Mesenchymal stem cell (in vitro differentiated cells and primary cell): Measurements from ENCODE around the gene NUTM2F.
A peak's percentile ranks its signal among the peaks of the same experiment; 100 is the strongest.

Experiments
- DNase-seq: peaks from one replicate; pipeline ENCODE4 v3.0.0-alpha.2; 2013
- H2AFZ ChIP-seq: one replicate; pipeline ENCODE4 v1.6.1; 2013; ENCODE audit warnings: low read depth, mild to moderate bottlenecking, control low read depth, inconsistent platforms, low read length, moderate library complexity
- H2AK5ac ChIP-seq: 2 replicates; pipeline ENCODE4 v1.6.1; 2013; ENCODE audit warnings: low read length, moderate library complexity, mild to moderate bottlenecking, inconsistent platforms; ENCODE audit not compliant: severe bottlenecking
- H2BK120ac ChIP-seq: one replicate; pipeline ENCODE4 v1.6.1; 2013; ENCODE audit warnings: low read depth, mild to moderate bottlenecking, inconsistent platforms, low read length, moderate library complexity
- H2BK12ac ChIP-seq, 2 experiments: one replicate each; pipeline ENCODE4 v1.6.1; 2013; ENCODE audit warnings: inconsistent platforms in 2 of 2, low read length in 2 of 2, mild to moderate bottlenecking in 2 of 2, moderate library complexity in 2 of 2, control low read depth in 1 of 2
- H2BK15ac ChIP-seq: one replicate; pipeline ENCODE4 v1.6.1; 2013; ENCODE audit warnings: mild to moderate bottlenecking, low read depth, inconsistent platforms; ENCODE audit not compliant: poor library complexity, severe bottlenecking
- H2BK5ac ChIP-seq: 2 replicates; pipeline ENCODE4 v1.6.1; 2013; ENCODE audit warnings: low read depth, mild to moderate bottlenecking, low read length, control low read depth, inconsistent platforms; ENCODE audit not compliant: poor library complexity, severe bottlenecking
- H3K14ac ChIP-seq, 2 experiments: one replicate each; pipeline ENCODE4 v1.6.1; 2013; ENCODE audit warnings: inconsistent platforms in 2 of 2, low read length in 2 of 2, control low read depth in 1 of 2, mild to moderate bottlenecking in 1 of 2, moderate library complexity in 1 of 2
- H3K18ac ChIP-seq, 2 experiments: one replicate each; pipeline ENCODE4 v1.6.1; 2013; ENCODE audit warnings: inconsistent platforms in 2 of 2, low read length in 2 of 2, control low read depth in 1 of 2, low read depth in 1 of 2, mild to moderate bottlenecking in 1 of 2
- H3K23ac ChIP-seq, 2 experiments: one replicate each; pipeline ENCODE4 v1.6.1; 2013; ENCODE audit warnings: inconsistent platforms in 2 of 2, low read length in 2 of 2, mild to moderate bottlenecking in 2 of 2, moderate library complexity in 2 of 2, control low read depth in 1 of 2
- H3K27ac ChIP-seq: 2 replicates; pipeline ENCODE4 v1.5.1; 2013; ENCODE audit warnings: mild to moderate bottlenecking, moderate library complexity, low read length, control low read depth, inconsistent platforms; ENCODE audit not compliant: poor library complexity, severe bottlenecking
- H3K27me3 ChIP-seq, 2 experiments: 2 replicates each; pipeline versions ENCODE4 v1.6.1 to v1.7.0; 2013; ENCODE audit warnings: low read length in 2 of 2, mild to moderate bottlenecking in 2 of 2, moderate library complexity in 2 of 2, control low read depth in 1 of 2, inconsistent platforms in 1 of 2; ENCODE audit not compliant: control insufficient read depth in 1 of 2, insufficient read depth in 1 of 2
- H3K36me3 ChIP-seq, 2 experiments: 2 replicates each; pipeline versions ENCODE4 v1.6.1 to v1.7.0; 2013; ENCODE audit warnings: low read length in 2 of 2, control low read depth in 1 of 2, inconsistent platforms in 1 of 2, low read depth in 1 of 2, mild to moderate bottlenecking in 1 of 2; ENCODE audit not compliant: insufficient read depth in 2 of 2, control insufficient read depth in 1 of 2
- H3K4ac ChIP-seq, 2 experiments: one replicate each; pipeline ENCODE4 v1.6.1; 2013; ENCODE audit warnings: inconsistent platforms in 2 of 2, low read length in 2 of 2, mild to moderate bottlenecking in 2 of 2, moderate library complexity in 2 of 2, control low read depth in 1 of 2, low read depth in 1 of 2
- H3K4me1 ChIP-seq: 2 replicates; pipeline ENCODE4 v1.6.1; 2013; ENCODE audit warnings: low read depth, low read length, control low read depth; ENCODE audit not compliant: control insufficient read depth, insufficient read depth
- H3K4me2 ChIP-seq: 2 replicates; pipeline ENCODE4 v1.6.1; 2013; ENCODE audit warnings: low read length, mild to moderate bottlenecking, inconsistent platforms; ENCODE audit not compliant: poor library complexity, severe bottlenecking
- H3K4me3 ChIP-seq, 2 experiments: 2 replicates each; pipeline versions ENCODE4 v1.5.1 to v1.7.0; 2013; ENCODE audit warnings: low read length in 2 of 2, mild to moderate bottlenecking in 2 of 2, control low read depth in 1 of 2, low read depth in 1 of 2; ENCODE audit not compliant: insufficient read depth in 1 of 2
- H3K79me1 ChIP-seq: replicated peaks from 2 replicates; pipeline ENCODE4 v1.6.1; 2013; ENCODE audit warnings: mild to moderate bottlenecking, control low read depth, low read length, inconsistent platforms; ENCODE audit not compliant: poor library complexity, severe bottlenecking
- H3K9ac ChIP-seq: 2 replicates; pipeline ENCODE4 v1.7.0; 2013; ENCODE audit warnings: mild to moderate bottlenecking, low read length, moderate library complexity
- H3K9me3 ChIP-seq: 2 replicates; pipeline ENCODE4 v1.7.0; 2013; ENCODE audit warnings: mild to moderate bottlenecking, low read length; ENCODE audit not compliant: control insufficient read depth
- H4K8ac ChIP-seq: one replicate; pipeline ENCODE4 v1.6.1; 2013; ENCODE audit warnings: inconsistent platforms, mild to moderate bottlenecking, low read length, moderate library complexity
- H4K91ac ChIP-seq: one replicate; pipeline ENCODE4 v1.6.1; 2013; ENCODE audit warnings: mild to moderate bottlenecking, low read length, inconsistent platforms
- WGBS: methylation state at CpG from one replicate; pipeline ENCODE4 v1.1.7; 2013; ENCODE audit warnings: mixed read lengths; 5-methylcytosine and 5-hydroxymethylcytosine counted together

NUTM2F gene

GRCh38 chr9:94300470-94301301 lies 27.8 kb downstream of the NUTM2F start:
- H3K14ac ChIP-seq, result no peak overlapping the region
- H4K91ac ChIP-seq, result no peak overlapping the region
- no peak overlapping the region for H3K23ac ChIP-seq
- no peak overlapping the region for H4K8ac ChIP-seq
- no peak overlapping the region for H2BK15ac ChIP-seq
- H3K27ac ChIP-seq, result no peak overlapping the region
- H2BK5ac ChIP-seq, result no peak overlapping the region
- DNase-seq, result no peak
- H2AK5ac ChIP-seq, result no peak overlapping the region
- H3K79me1 ChIP-seq, result no peaks in the 10 kb centered on the region
- no peak overlapping the region for H3K4me2 ChIP-seq
- H2BK12ac ChIP-seq, result no peak overlapping the region
- no peaks in the 10 kb centered on the region for H3K27me3 ChIP-seq
- WGBS, result 97% methylated on average over 20 of the region's 20 CpGs
- H2AFZ ChIP-seq, result no peak overlapping the region
- H3K36me3 ChIP-seq, result peaks cover 11 to 13% of the 10 kb centered on the region in 2 experiments
- H3K4ac ChIP-seq, result no peak overlapping the region
- no peak overlapping the region for H3K9ac ChIP-seq
- no peaks in the 10 kb centered on the region for H3K4me1 ChIP-seq
- no peak overlapping the region for H3K18ac ChIP-seq
- H2BK120ac ChIP-seq, result no peak overlapping the region
- H3K4me3 ChIP-seq, result no peak overlapping the region
- H3K9me3 ChIP-seq, result no peaks in the 10 kb centered on the region

GRCh38 chr9:94298949-94299599 lies 29.4 kb downstream of the NUTM2F start:
- Histone ChIP-seq H3K4me1 (no peaks in the 10 kb centered on the region), H2AFZ (no peak overlapping the region), H3K4me2 (no peak overlapping the region), H4K91ac (no peak overlapping the region), H3K18ac (no peak overlapping the region), H3K27ac (no peak overlapping the region), H3K79me1 (no peaks in the 10 kb centered on the region), H3K9ac (no peak overlapping the region), H3K9me3 (no peaks in the 10 kb centered on the region), H2AK5ac (no peak overlapping the region), H3K23ac (no peak overlapping the region), H2BK120ac (no peak overlapping the region), H3K36me3 (peaks cover 11 to 20% of the 10 kb centered on the region in 2 experiments), H3K14ac (no peak overlapping the region), H3K27me3 (no peaks in the 10 kb centered on the region), H3K4ac (no peak overlapping the region), H2BK12ac (no peak overlapping the region), H2BK15ac (no peak overlapping the region), H3K4me3 (no peak overlapping the region), H2BK5ac (no peak overlapping the region), H4K8ac (no peak overlapping the region)
- peak; percentile 25 for DNase-seq
- WGBS, result 83% methylated on average over 7 of the region's 9 CpGs

GRCh38 chr9:94289691-94290090 lies 38.8 kb downstream of the NUTM2F start:
- Histone ChIP-seq H2AFZ (no peak overlapping the region), H3K9me3 (no peaks in the 10 kb centered on the region), H4K91ac (no peak overlapping the region), H3K23ac (no peak overlapping the region), H3K27ac (no peak overlapping the region), H3K4me2 (no peak overlapping the region), H2BK15ac (no peak overlapping the region), H2BK12ac (no peak overlapping the region), H2AK5ac (no peak overlapping the region), H3K79me1 (peaks cover 9% of the 10 kb centered on the region), H3K9ac (no peak overlapping the region), H3K4me3 (no peak overlapping the region), H2BK120ac (no peak overlapping the region), H3K14ac (no peak overlapping the region), H3K4me1 (no peaks in the 10 kb centered on the region), H3K4ac (no peak overlapping the region), H3K27me3 (no peaks in the 10 kb centered on the region), H4K8ac (no peak overlapping the region), H3K18ac (no peak overlapping the region), H3K36me3 (peaks cover 6 to 18% of the 10 kb centered on the region in 2 experiments), H2BK5ac (no peak overlapping the region)
- WGBS, result 100% methylated on average over 1 of the region's 2 CpGs
- DNase-seq, result no peak

GRCh38 chr9:94287877-94288513 lies 40.4 kb downstream of the NUTM2F start:
- Histone ChIP-seq H3K4ac (no peak overlapping the region), H4K91ac (no peak overlapping the region), H3K9ac (no peak overlapping the region), H3K23ac (no peak overlapping the region), H2BK5ac (no peak overlapping the region), H3K18ac (no peak overlapping the region), H3K4me3 (no peak overlapping the region), H3K27ac (no peak overlapping the region), H3K4me2 (no peak overlapping the region), H2BK15ac (no peak overlapping the region), H2AK5ac (no peak overlapping the region), H3K4me1 (no peaks in the 10 kb centered on the region), H3K79me1 (peaks cover 9% of the 10 kb centered on the region), H3K9me3 (no peaks in the 10 kb centered on the region), H3K36me3 (peaks cover 4 to 13% of the 10 kb centered on the region in 2 experiments), H4K8ac (no peak overlapping the region), H2BK120ac (no peak overlapping the region), H3K14ac (no peak overlapping the region), H2AFZ (no peak overlapping the region), H2BK12ac (no peak overlapping the region), H3K27me3 (no peaks in the 10 kb centered on the region)
- DNase-seq, result no peak
- WGBS, result 94% methylated on average over 7 of the region's 7 CpGs
